ENCODE data around the gene PCSK6.

Gene PCSK6

DNA sequence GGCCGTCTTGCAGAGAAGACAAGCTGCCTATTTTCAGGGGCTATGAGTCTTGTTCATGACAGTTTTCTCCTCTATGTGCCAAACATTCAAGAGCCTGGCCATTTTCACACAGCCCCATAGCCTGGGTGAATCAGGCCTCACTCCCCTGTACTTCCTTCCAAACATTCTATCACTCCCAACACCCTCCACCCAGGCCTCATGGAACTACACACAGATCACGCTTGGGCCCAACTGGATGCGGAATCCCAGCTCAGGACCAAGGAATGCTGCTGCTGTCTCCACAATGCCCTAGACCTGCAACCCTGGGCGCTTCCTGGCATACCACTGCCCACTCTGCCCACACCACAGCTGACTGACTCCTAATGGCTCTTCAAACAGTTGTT, 39.4 kb upstream of the PCSK6 start:
- TF ChIP-seq CTCF (IDR thresholded peaks at IDR 0.05; ENCODE audit: low read length, missing control alignments), result no peak
- no peak overlapping the region for H3K4me3 ChIP-seq (replicated peaks; ENCODE audit: low read depth, low read length)
- no peak for DNase-seq (ENCODE audit: low read depth)

- no peak overlapping the region for H3K4me3 ChIP-seq (replicated peaks; ENCODE audit: low read depth, low read length)
- TF ChIP-seq CTCF (IDR thresholded peaks at IDR 0.05; ENCODE audit: low read length, missing control alignments), result no peak
- peak; percentile 1 for DNase-seq (ENCODE audit: low read depth)
Measured at GRCh38 chr15:101528108-101528916, 38.8 kb upstream of the PCSK6 start.

DNA sequence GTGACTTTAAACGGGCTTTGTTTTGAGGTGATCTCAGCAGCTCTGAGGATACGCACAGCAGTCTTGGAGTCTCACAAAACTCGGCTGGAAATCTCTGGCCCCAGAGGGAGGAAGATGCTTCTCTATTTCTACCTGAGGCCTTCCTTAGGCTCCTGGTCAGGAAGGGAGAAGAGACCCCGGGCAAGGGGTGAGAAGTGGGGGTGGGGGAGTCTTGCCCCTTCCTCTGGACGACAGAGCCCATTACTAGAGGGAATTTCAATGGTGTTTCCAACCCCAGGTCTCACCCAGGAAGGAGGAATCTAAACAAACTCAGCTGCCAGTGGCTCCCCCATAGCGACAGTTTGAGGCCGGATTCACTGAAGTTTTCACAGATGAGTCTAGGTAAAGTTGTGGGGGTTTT, 37.4 kb upstream of the PCSK6 start:
- TF ChIP-seq CTCF (IDR thresholded peaks at IDR 0.05; ENCODE audit: low read length, missing control alignments), result no peak
- no peak for DNase-seq (ENCODE audit: low read depth)
- no peak overlapping the region for H3K4me3 ChIP-seq (replicated peaks; ENCODE audit: low read depth, low read length)

DNA sequence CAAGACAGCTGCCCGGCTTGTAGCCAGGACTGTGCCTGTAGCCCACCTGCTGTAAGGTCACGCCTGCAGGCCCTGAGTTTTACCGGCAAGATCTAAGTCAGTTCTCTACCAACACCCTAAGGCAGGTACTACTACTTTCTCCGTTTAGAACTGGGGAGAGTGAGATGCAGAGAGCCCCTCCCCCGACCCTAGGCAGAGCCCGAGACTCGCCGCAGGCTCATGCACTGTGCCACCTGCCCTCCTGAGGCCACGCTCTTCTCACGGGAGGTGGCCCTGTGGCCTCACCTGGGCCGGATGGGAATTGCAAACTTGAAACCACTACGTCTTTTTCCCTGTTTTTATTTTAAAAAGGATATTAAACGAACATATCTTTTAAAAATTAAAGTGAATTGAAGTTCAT, 36.9 kb upstream of the PCSK6 start:
- no peak for DNase-seq (ENCODE audit: low read depth)
- TF ChIP-seq CTCF (IDR thresholded peaks at IDR 0.05; ENCODE audit: low read length, missing control alignments), result no peak
- no peak overlapping the region for H3K4me3 ChIP-seq (replicated peaks; ENCODE audit: low read depth, low read length)

DNA sequence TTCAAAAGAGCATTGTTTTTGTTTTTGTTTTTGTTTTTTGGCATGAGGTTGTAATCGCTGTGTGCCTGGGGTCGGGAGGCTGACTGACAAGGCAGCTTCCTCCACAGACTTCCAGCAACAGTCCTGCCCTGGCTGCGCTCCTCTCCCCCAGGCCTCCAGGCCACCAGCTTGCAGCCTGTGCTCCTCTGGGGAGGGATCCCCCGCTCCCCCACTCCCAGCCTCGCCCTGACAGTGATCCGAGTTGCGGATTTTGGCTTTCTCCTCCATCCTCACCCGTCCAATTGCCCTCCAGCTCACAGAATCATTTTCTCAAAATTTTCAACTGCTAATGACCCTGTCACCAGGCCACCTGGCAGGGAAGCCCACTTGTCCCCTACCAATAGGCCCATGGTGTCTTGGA, 36.5 kb upstream of the PCSK6 start:
- no peak for TF ChIP-seq CTCF (IDR thresholded peaks at IDR 0.05; ENCODE audit: low read length, missing control alignments)
- DNase-seq (ENCODE audit: low read depth), result no peak
- no peak overlapping the region for H3K4me3 ChIP-seq (replicated peaks; ENCODE audit: low read depth, low read length)

DNA sequence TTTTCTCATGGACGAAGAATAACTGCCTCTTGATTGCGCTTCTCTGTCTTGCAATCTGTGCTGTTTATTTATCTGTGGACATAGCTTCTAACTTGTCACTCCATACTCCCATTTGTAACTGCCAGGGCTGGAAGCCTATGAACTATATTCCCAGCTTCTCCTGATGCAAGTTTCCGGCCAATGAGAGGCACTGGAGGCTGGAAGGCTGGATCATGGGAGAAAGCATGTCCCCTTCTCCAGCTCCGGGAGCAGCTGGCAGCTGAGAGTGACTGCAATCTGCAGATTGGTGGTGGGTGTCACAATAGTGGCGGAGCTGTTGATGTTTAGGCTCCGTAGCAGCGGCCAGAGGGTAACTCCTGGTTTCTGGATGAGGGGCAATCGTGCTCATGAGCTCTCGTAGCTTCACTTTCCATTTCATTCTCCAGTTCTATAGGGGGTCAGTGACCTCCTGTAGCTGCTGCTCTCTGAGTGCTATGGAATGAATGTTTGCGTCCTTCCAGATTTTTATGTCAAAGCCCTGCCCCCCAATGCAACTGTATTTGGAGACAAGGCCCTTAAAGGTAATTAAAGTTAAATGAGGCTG, 35.7 kb upstream of the PCSK6 start:
- no peak for DNase-seq (ENCODE audit: low read depth)
- H3K4me3 ChIP-seq (replicated peaks; ENCODE audit: low read depth, low read length), result no peak overlapping the region
- no peak for TF ChIP-seq CTCF (IDR thresholded peaks at IDR 0.05; ENCODE audit: low read length, missing control alignments)

- no peak for DNase-seq (ENCODE audit: low read depth)
- TF ChIP-seq CTCF (IDR thresholded peaks at IDR 0.05; ENCODE audit: low read length, missing control alignments), result no peak
- no peak overlapping the region for H3K4me3 ChIP-seq (replicated peaks; ENCODE audit: low read depth, low read length)
Measured at GRCh38 chr15:101523560-101523940, 34.0 kb upstream of the PCSK6 start.

All from fibroblast of pulmonary artery (primary cell).